AG04449 (cell line): ENCODE data around the gene TPCN2.

Source experiments
- CTCF ChIA-PET: fragments of 350-600 bp; formaldehyde crosslinking; extraction: SDS; loops from one replicate; lab custom pipeline; 2021; ENCODE audit warnings: antibody characterized with exemption; lab: Yijun Ruan, JAX
- POLR2A ChIA-PET: fragments of 400-600, 350-600 bp; formaldehyde crosslinking; extraction: SDS; loops from one replicate; lab custom pipeline; 2020; ENCODE audit warnings: antibody characterized with exemption, inconsistent platforms; lab: Yijun Ruan, JAX
- DNase-seq: peaks from one replicate; pipeline ENCODE4 v3.0.0-alpha.2; 2010; ENCODE audit warnings: low read depth, low spot score
- H3K4me3 ChIP-seq: 2 replicates; pipeline ENCODE4 v1.5.1; 2011; ENCODE audit warnings: low read depth, mild to moderate bottlenecking, control low read depth, low read length
- TF ChIP-seq, protein P1 (sequence below): IDR thresholded peaks from one replicate; pipeline ENCODE4 v1.5.1; 2011; ENCODE audit warnings: mild to moderate bottlenecking, moderate library complexity, low read length, control low read depth, inconsistent platforms; ENCODE audit not compliant: insufficient read depth; ENCODE audit errors: missing control alignments

The TPCN2 gene

DNA sequence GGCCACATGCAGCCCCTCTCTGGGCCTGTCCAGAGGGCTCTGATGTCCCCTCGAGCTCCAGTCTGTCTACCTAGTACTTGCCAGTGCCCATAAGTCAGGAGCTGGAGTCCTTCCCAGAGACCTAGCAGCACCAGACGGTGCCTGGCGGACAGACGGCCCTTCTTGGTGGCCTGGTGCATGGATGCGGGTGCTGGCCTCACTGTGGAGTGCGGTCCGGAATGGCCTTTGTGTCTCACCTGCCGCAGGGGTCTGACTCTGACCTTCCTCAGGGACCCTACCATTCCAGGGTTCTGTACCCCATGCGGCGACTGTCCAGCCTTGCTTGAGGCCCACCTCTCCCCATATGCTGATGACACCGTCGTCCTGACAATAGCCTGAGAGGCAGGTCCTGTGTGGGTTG, 77.6 kb downstream of the TPCN2 start:
- CTCF ChIA-PET = no interaction called here
- POLR2A ChIA-PET = no interaction called here
- DNase-seq = no peak
- TF ChIP-seq, protein P1, sequence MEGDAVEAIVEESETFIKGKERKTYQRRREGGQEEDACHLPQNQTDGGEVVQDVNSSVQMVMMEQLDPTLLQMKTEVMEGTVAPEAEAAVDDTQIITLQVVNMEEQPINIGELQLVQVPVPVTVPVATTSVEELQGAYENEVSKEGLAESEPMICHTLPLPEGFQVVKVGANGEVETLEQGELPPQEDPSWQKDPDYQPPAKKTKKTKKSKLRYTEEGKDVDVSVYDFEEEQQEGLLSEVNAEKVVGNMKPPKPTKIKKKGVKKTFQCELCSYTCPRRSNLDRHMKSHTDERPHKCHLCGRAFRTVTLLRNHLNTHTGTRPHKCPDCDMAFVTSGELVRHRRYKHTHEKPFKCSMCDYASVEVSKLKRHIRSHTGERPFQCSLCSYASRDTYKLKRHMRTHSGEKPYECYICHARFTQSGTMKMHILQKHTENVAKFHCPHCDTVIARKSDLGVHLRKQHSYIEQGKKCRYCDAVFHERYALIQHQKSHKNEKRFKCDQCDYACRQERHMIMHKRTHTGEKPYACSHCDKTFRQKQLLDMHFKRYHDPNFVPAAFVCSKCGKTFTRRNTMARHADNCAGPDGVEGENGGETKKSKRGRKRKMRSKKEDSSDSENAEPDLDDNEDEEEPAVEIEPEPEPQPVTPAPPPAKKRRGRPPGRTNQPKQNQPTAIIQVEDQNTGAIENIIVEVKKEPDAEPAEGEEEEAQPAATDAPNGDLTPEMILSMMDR = no peak
- H3K4me3 ChIP-seq = no peak overlapping the region

DNA sequence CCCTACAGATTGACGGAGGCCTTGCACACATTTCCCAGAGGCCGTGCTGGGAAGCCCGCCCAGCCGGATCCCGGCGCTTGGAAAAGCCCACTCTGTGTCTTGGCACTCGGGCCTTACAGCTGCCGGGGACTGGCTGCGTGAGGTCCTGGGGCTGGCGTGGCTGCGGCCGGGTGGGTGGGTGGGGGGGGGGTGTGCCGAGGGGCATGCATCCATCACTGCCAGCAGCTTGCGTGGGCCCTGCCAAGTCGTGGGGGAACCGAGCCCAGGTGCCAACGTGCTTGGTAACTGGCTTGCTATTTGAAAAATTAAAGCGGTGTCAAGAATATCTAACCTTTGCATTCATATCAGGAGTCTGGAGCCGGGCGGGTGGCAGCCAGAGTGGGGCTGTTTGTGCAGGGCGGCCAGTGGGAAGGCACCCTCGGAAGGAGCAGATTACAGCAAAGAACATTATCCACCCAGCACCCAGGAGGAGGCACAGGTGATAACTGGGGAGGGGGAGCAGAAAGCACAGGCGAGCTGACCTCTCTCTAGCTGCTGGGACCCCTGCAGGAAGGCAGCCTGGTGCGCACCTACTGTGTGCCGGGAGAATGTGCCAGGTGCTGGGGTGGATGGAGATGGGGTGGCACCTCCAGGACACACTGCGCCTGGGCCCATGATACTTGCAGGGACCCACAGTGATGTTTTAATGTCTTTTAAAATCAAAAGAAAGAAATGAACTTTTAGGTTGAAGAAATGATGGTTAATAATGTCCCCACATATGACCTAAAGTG, 78.5 kb downstream of the TPCN2 start:
- TF ChIP-seq, protein P1 = no peak
- no peak for DNase-seq
- H3K4me3 ChIP-seq = no peak overlapping the region
- POLR2A ChIA-PET = no interaction called here
- CTCF ChIA-PET = interaction anchor here (1.1 kb wide), 1 partner anchor 166 kb away, joined by 3 read pairs; no protein-coding TSS in a partner anchor

DNA sequence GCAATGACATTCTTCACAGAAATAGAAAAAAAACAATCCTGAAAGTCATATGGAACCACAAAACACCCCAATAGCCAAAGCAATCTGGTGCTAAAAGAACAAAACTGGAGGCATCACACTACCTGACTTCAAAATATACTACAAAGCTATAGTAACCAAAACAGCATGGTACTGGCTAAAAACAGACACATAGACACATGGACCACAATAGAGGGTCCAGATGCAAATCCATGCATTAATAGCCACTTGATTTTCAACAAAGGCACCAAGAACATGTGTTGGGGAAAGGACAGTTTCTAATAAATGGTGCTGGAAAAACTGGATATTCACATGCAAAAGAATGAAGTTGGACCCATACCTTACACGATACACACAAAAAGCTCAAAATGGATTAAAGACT, 79.2 kb downstream of the TPCN2 start:
- POLR2A ChIA-PET = no interaction called here
- TF ChIP-seq, protein P1 = no peak

DNA sequence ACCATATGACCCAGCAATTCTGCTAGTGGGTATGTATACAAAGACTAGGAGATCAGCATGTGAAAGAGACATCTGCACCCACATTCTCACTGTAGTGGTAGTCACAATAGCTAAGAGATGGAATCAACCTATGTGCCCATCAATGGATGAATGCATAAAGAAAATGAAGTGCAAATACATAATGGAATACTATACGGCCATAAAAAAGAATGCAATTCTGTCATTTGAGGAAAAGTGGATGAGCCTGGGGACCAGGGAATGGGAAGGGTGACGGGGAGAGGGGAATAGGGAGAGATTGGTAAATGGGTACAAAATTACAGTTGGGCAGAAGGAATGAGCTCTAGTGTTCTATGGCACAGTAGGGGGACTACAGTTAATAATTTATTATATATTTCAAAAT, 80.3 kb downstream of the TPCN2 start:
- CTCF ChIA-PET = interaction anchor here (1.2 to 4.2 kb wide), 3 partner anchors 12 to 29 kb away, joined by 3 to 59 read pairs (median 3); no protein-coding TSS in a partner anchor

More for the DNA sequence above, 79.2 kb downstream of the TPCN2 start:
- CTCF ChIA-PET = interaction anchor here (1.1 to 1.3 kb wide), 2 partner anchors 30 to 165 kb away, joined by 3 read pairs; no protein-coding TSS in a partner anchor
- no peak for DNase-seq
- no peak overlapping the region for H3K4me3 ChIP-seq

DNA sequence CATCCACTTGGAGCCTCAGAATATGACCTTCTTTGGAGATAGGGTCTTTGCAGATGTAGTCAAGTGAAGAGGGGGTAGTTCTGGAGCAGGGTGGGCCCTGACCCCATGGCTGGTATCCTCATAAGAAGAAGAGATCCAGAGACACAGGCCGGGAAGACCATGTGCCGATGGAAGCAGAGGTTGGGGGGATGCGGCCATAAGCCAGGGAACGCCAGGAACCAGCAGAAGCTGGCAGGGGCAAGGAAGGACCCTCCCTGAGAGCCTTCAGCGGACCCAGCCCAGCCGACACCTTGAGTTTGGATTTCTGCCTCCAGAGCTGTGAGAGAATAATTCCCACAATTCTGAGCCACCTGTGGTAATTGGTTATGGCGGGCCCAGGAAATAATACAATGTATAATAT, 80.9 kb downstream of the TPCN2 start:
- DNase-seq = no peak
- TF ChIP-seq, protein P1 = no peak
- H3K4me3 ChIP-seq = no peak overlapping the region
- CTCF ChIA-PET = interaction anchor here (1.2 to 4.2 kb wide), 5 partner anchors 11 to 532 kb away, joined by 3 to 59 read pairs (median 6); no protein-coding TSS in a partner anchor
- POLR2A ChIA-PET = no interaction called here

More for the DNA sequence above, 80.3 kb downstream of the TPCN2 start:
- DNase-seq = no peak
- no peak overlapping the region for H3K4me3 ChIP-seq
- POLR2A ChIA-PET = no interaction called here
- TF ChIP-seq, protein P1 = no peak

DNA sequence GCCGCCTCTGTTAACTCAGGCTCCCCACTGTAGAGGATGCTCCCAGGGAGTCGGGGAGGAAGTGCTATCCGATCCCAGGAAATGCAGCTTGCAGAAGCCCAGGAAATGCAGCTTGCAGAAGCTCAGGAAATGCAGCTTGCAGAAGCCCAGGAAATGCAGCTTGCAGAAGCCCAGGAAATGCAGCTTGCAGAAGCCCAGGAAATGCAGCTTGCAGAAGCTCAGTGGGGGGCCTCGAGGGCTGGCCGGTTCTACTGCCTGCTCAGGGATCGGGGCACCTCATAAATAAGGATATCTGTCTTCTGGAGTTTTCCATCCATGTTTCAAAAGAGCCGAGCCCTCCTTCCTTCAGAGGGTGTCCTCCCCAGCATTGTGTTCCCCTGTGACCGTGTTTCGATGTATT, 81.9 kb downstream of the TPCN2 start:
- TF ChIP-seq, protein P1 = no peak
- ChIA-PET CTCF (interaction anchor here (0.7 to 4.2 kb wide), 34 partner anchors 7 to 539 kb away, joined by 3 to 59 read pairs (median 7); partner anchors contain the start of genes CCND1, MYEOV and SMIM38), POLR2A (interaction anchor here (1.0 to 1.3 kb wide), 2 partner anchors 519 to 525 kb away, joined by 3 to 4 read pairs; no protein-coding TSS in a partner anchor)
- H3K4me3 ChIP-seq = no peak overlapping the region
- DNase-seq = no peak
